Measurements from ENCODE around the gene DARS1.

Gene DARS1

GRCh38 chr2:135876066-135876711 is 109.2 kb downstream of the DARS1 start, which contains the start of gene MCM6:
TSS of gene MCM6 (minus strand) at chr2:135876443. CDS start at chr2:135876365, 78 bp downstream.
- Histone ChIP-seq H3K4me2 (ENCODE audit: low read depth, low read length, poor library complexity, severe bottlenecking) (peak within 1 kb of the TSS; percentile 93), H3K9me3 (ENCODE audit: insufficient read depth, low read length) (no peaks in the 10 kb centered on the region), H3K27ac (ENCODE audit: low read depth, low read length) (peak within 1 kb of the TSS; percentile 73), H3K27me3 (ENCODE audit: low read length) (no peaks in the 10 kb centered on the region), H3F3A (ENCODE audit: insufficient read depth) (0 out of 2 replicates have a peak, but pooled peaks cover 3% of the 10 kb centered on the region), H3K9ac (ENCODE audit: low read length) (peak within 1 kb of the TSS; percentile 90), H3K79me2 (ENCODE audit: insufficient read depth, low read length) (peaks cover 49% of the 10 kb centered on the region), H3K4me3 (ENCODE audit: insufficient read depth, low read length, poor library complexity, severe bottlenecking) (peak within 1 kb of the TSS; percentile 83), H3K9me2 (replicated peaks; ENCODE audit: insufficient read depth, low read length) (no peaks in the 10 kb centered on the region), H4K20me1 (ENCODE audit: low read depth, low read length) (peaks cover 24% of the 10 kb centered on the region), H3K36me3 (ENCODE audit: low read length) (peaks cover 24% of the 10 kb centered on the region), H2AFZ (ENCODE audit: low read depth, low read length, severe bottlenecking) (peak within 1 kb of the TSS; percentile 36)
- TF ChIP-seq CTCF (IDR thresholded peaks at IDR 0.05; ENCODE audit: insufficient read depth, low read length, poor library complexity, severe bottlenecking) = no peak
- no peak for TF ChIP-seq EZH2phosphoT487 (conservative IDR thresholded peaks at IDR 0.05; ENCODE audit: low read length)

GRCh38 chr2:135875491-135876065 is 109.8 kb downstream of the DARS1 start:
- Histone ChIP-seq H3K4me2 (ENCODE audit: low read depth, low read length, poor library complexity, severe bottlenecking) (peak overlapping the region; percentile 93), H3K27ac (ENCODE audit: low read depth, low read length) (peak overlapping the region; percentile 73), H3K79me2 (ENCODE audit: insufficient read depth, low read length) (peaks cover 55% of the 10 kb centered on the region), H3K36me3 (ENCODE audit: low read length) (peaks cover 30% of the 10 kb centered on the region), H3F3A (ENCODE audit: insufficient read depth) (0 out of 2 replicates have a peak, but pooled peaks cover 3% of the 10 kb centered on the region), H4K20me1 (ENCODE audit: low read depth, low read length) (peaks cover 24% of the 10 kb centered on the region), H2AFZ (ENCODE audit: low read depth, low read length, severe bottlenecking) (peak overlapping the region; percentile 36), H3K9ac (ENCODE audit: low read length) (peak overlapping the region; percentile 90), H3K9me3 (ENCODE audit: insufficient read depth, low read length) (no peaks in the 10 kb centered on the region), H3K9me2 (replicated peaks; ENCODE audit: insufficient read depth, low read length) (no peaks in the 10 kb centered on the region), H3K27me3 (ENCODE audit: low read length) (no peaks in the 10 kb centered on the region), H3K4me3 (ENCODE audit: insufficient read depth, low read length, poor library complexity, severe bottlenecking) (peak overlapping the region; percentile 83)
- TF ChIP-seq EZH2phosphoT487 (conservative IDR thresholded peaks at IDR 0.05; ENCODE audit: low read length) (no peak), CTCF (IDR thresholded peaks at IDR 0.05; ENCODE audit: insufficient read depth, low read length, poor library complexity, severe bottlenecking) (no peak)

GRCh38 chr2:135874777-135875365 is 110.6 kb downstream of the DARS1 start:
- Histone ChIP-seq H3K36me3 (ENCODE audit: low read length) (peaks cover 36% of the 10 kb centered on the region), H3F3A (ENCODE audit: insufficient read depth) (peaks cover 7% of the 10 kb centered on the region; the same call in 1 of the 2 replicates), H3K4me2 (ENCODE audit: low read depth, low read length, poor library complexity, severe bottlenecking) (peak overlapping the region; percentile 93), H3K27me3 (ENCODE audit: low read length) (no peaks in the 10 kb centered on the region), H3K9me2 (replicated peaks; ENCODE audit: insufficient read depth, low read length) (no peaks in the 10 kb centered on the region), H3K79me2 (ENCODE audit: insufficient read depth, low read length) (peaks cover 55% of the 10 kb centered on the region), H4K20me1 (ENCODE audit: low read depth, low read length) (peaks cover 28% of the 10 kb centered on the region), H3K9me3 (ENCODE audit: insufficient read depth, low read length) (no peaks in the 10 kb centered on the region), H2AFZ (ENCODE audit: low read depth, low read length, severe bottlenecking) (no peak overlapping the region), H3K27ac (ENCODE audit: low read depth, low read length) (peak overlapping the region; percentile 30), H3K4me3 (ENCODE audit: insufficient read depth, low read length, poor library complexity, severe bottlenecking) (peak overlapping the region; percentile 83), H3K9ac (ENCODE audit: low read length) (peak overlapping the region; percentile 90)
- no peak for TF ChIP-seq CTCF (IDR thresholded peaks at IDR 0.05; ENCODE audit: insufficient read depth, low read length, poor library complexity, severe bottlenecking)
- no peak for TF ChIP-seq EZH2phosphoT487 (conservative IDR thresholded peaks at IDR 0.05; ENCODE audit: low read length)

Measured in SU-DHL-6 (cell line).